IPS-18a (cell line): ENCODE results near the gene ZNF660.
A peak's percentile ranks its signal among the peaks of the same experiment; 100 is the strongest.
"Not testable (repeated sequence)": the region's sequence is repeated elsewhere in the genome, so short reads cannot be mapped to it uniquely, and the experiment has no call there.

Source experiments
- H3K27ac ChIP-seq: one replicate; pipeline ENCODE4 v1.5.1; 2013; ENCODE audit warnings: low read length
- H3K27me3 ChIP-seq: one replicate; pipeline ENCODE4 v1.6.1; 2013; ENCODE audit warnings: mild to moderate bottlenecking, low read length; ENCODE audit not compliant: control insufficient read depth, insufficient read depth
- H3K36me3 ChIP-seq: one replicate; pipeline ENCODE4 v1.6.1; 2013; ENCODE audit warnings: low read depth, low read length; ENCODE audit not compliant: control insufficient read depth
- H3K4me1 ChIP-seq: one replicate; pipeline ENCODE4 v1.6.1; 2013; ENCODE audit warnings: low read depth, low read length; ENCODE audit not compliant: control insufficient read depth
- H3K4me3 ChIP-seq: one replicate; pipeline ENCODE4 v1.5.1; 2013; ENCODE audit warnings: low read length
- H3K9ac ChIP-seq: one replicate; pipeline ENCODE4 v1.6.1; 2013; ENCODE audit warnings: mild to moderate bottlenecking, low read length, moderate library complexity
- H3K9me3 ChIP-seq: one replicate; pipeline ENCODE4 v1.6.1; 2013; ENCODE audit warnings: low read depth, low read length; ENCODE audit not compliant: control insufficient read depth

Gene ZNF660

GRCh38 chr3:44584646-44585501, at the start of gene ZNF660:
ZNF660 (plus strand) TSS chr3:44584964; CDS start chr3:44594194, 9,230 bp downstream.
- H3K27me3 ChIP-seq: no peaks in the 10 kb centered on the region
- peak within 1 kb of the TSS; percentile 98 for H3K4me3 ChIP-seq
- H3K27ac ChIP-seq: peak within 1 kb of the TSS; percentile 83
- H3K9me3 ChIP-seq: no peaks in the 10 kb centered on the region
- peaks cover 27% of the 10 kb centered on the region for H3K36me3 ChIP-seq
- peak within 1 kb of the TSS; percentile 96 for H3K9ac ChIP-seq
- H3K4me1 ChIP-seq: peaks cover 10% of the 10 kb centered on the region

GRCh38 chr3:44535364-44535763, 49.4 kb upstream of the ZNF660 start:
- Histone ChIP-seq H3K9me3 (no peaks in the 10 kb centered on the region), H3K4me1 (no peaks in the 10 kb centered on the region), H3K27ac (no peak overlapping the region), H3K36me3 (no peaks in the 10 kb centered on the region), H3K4me3 (no peak overlapping the region), H3K9ac (no peak overlapping the region), H3K27me3 (peaks cover 33% of the 10 kb centered on the region)

- H3K4me1 ChIP-seq, H3K9me3 ChIP-seq, H3K9ac ChIP-seq, H3K27me3 ChIP-seq, H3K36me3 ChIP-seq, H3K4me3 ChIP-seq, H3K27ac ChIP-seq: not testable (repeated sequence)
These were observed 40.0 kb upstream of the ZNF660 start for GRCh38 chr3:44544811-44545210.

- H3K9ac ChIP-seq: peak within 1 kb of the TSS; percentile 95
- peak within 1 kb of the TSS; percentile 98 for H3K4me3 ChIP-seq
- H3K27me3 ChIP-seq: peaks cover 26% of the 10 kb centered on the region
- peak within 1 kb of the TSS; percentile 50 for H3K27ac ChIP-seq
- peaks cover 10% of the 10 kb centered on the region for H3K4me1 ChIP-seq
- peaks cover 23% of the 10 kb centered on the region for H3K36me3 ChIP-seq
- H3K9me3 ChIP-seq: no peaks in the 10 kb centered on the region
These were observed 29.9 kb upstream of the ZNF660 start, which contains the start of gene ZKSCAN7 for GRCh38 chr3:44554626-44555592. ZKSCAN7 (plus strand) TSS chr3:44555193; CDS start chr3:44557048, 1,855 bp downstream.

- Histone ChIP-seq H3K27ac (peak overlapping the region; percentile 50), H3K27me3 (peaks cover 26% of the 10 kb centered on the region), H3K9ac (peak overlapping the region; percentile 95), H3K36me3 (peaks cover 28% of the 10 kb centered on the region), H3K9me3 (peaks cover 1% of the 10 kb centered on the region), H3K4me3 (peak overlapping the region; percentile 98), H3K4me1 (peaks cover 10% of the 10 kb centered on the region)
These were observed 29.0 kb upstream of the ZNF660 start for GRCh38 chr3:44555723-44556122.

- no peak overlapping the region for H3K27ac ChIP-seq
- H3K9ac ChIP-seq: no peak overlapping the region
- H3K4me1 ChIP-seq: peaks cover 10% of the 10 kb centered on the region
- no peak overlapping the region for H3K4me3 ChIP-seq
- H3K27me3 ChIP-seq: peaks cover 15% of the 10 kb centered on the region
- H3K36me3 ChIP-seq: peaks cover 36% of the 10 kb centered on the region
- H3K9me3 ChIP-seq: peaks cover 8% of the 10 kb centered on the region
These were observed 27.7 kb upstream of the ZNF660 start for GRCh38 chr3:44557074-44557473.

GRCh38 chr3:44561076-44561475, 23.7 kb upstream of the ZNF660 start:
- H3K27me3 ChIP-seq: no peaks in the 10 kb centered on the region
- peaks cover 51% of the 10 kb centered on the region for H3K36me3 ChIP-seq
- no peak overlapping the region for H3K4me3 ChIP-seq

GRCh38 chr3:44562147-44562546, 22.6 kb upstream of the ZNF660 start:
- Histone ChIP-seq H3K4me1 (no peaks in the 10 kb centered on the region), H3K36me3 (peaks cover 52% of the 10 kb centered on the region), H3K4me3 (no peak overlapping the region), H3K9me3 (peaks cover 8% of the 10 kb centered on the region), H3K27me3 (no peaks in the 10 kb centered on the region), H3K27ac (no peak overlapping the region), H3K9ac (no peak overlapping the region)

More at GRCh38 chr3:44561076-44561475, 23.7 kb upstream of the ZNF660 start:
- H3K9me3 ChIP-seq: peaks cover 8% of the 10 kb centered on the region
- H3K27ac ChIP-seq: no peak overlapping the region
- no peak overlapping the region for H3K9ac ChIP-seq
- peaks cover 1% of the 10 kb centered on the region for H3K4me1 ChIP-seq

- peaks cover 8% of the 10 kb centered on the region for H3K9me3 ChIP-seq
- no peak overlapping the region for H3K9ac ChIP-seq
- H3K27ac ChIP-seq: no peak overlapping the region
- no peak overlapping the region for H3K4me3 ChIP-seq
- H3K4me1 ChIP-seq: no peaks in the 10 kb centered on the region
- no peaks in the 10 kb centered on the region for H3K27me3 ChIP-seq
- peaks cover 53% of the 10 kb centered on the region for H3K36me3 ChIP-seq
These were observed 16.2 kb upstream of the ZNF660 start for GRCh38 chr3:44568561-44568960.

GRCh38 chr3:44571024-44571423, 13.7 kb upstream of the ZNF660 start:
- Histone ChIP-seq H3K4me1 (no peaks in the 10 kb centered on the region), H3K36me3 (peaks cover 41% of the 10 kb centered on the region), H3K4me3 (no peak overlapping the region), H3K9ac (no peak overlapping the region), H3K27ac (no peak overlapping the region), H3K27me3 (no peaks in the 10 kb centered on the region), H3K9me3 (peaks cover 8% of the 10 kb centered on the region)

- H3K9ac ChIP-seq: no peak overlapping the region
- H3K9me3 ChIP-seq: no peaks in the 10 kb centered on the region
- H3K4me1 ChIP-seq: no peaks in the 10 kb centered on the region
- H3K27me3 ChIP-seq: no peaks in the 10 kb centered on the region
- no peak overlapping the region for H3K4me3 ChIP-seq
- peaks cover 3% of the 10 kb centered on the region for H3K36me3 ChIP-seq
- H3K27ac ChIP-seq: no peak overlapping the region
These were observed 8.2 kb upstream of the ZNF660 start for GRCh38 chr3:44576613-44577012.
